SK-N-SH (cell line): ENCODE results near the gene PPP2R5E. TPM values are rescaled to one million over a fixed set of nuclear protein-coding genes. Genes with fewer than 3 reads are reported as not detected.

Experiments used
- CTCF ChIA-PET: fragments of 300-600, 350-600 bp; formaldehyde crosslinking; extraction: SDS; loops from one replicate; lab custom pipeline; 2021; lab: Yijun Ruan, JAX
- POLR2A ChIA-PET: fragments of 350-600 bp; sonication (Branson Sonifier 250); formaldehyde crosslinking; extraction: SDS; loops from one replicate; lab custom pipeline; 2020; ENCODE audit warnings: antibody characterized with exemption, inconsistent platforms; lab: Yijun Ruan, JAX
- DNase-seq: peaks from one replicate; pipeline ENCODE4 v3.0.0; 2012
- H2AFZ ChIP-seq: fragments of 200-600 bp; sonication (generic); 2 replicates; pipeline ENCODE4 v1.8.1; 2016; ENCODE audit warnings: antibody characterized with exemption, mild to moderate bottlenecking, low read depth
- H3F3A ChIP-seq: fragments of 200-600 bp; sonication (generic); replicated peaks from 2 replicates; pipeline ENCODE3; 2016; ENCODE audit warnings: antibody characterized with exemption, mild to moderate bottlenecking; ENCODE audit not compliant: insufficient read depth
- H3K27ac ChIP-seq, 2 experiments: fragments of 200-500 bp in 1 of 2; fragments of 200-600 bp in 1 of 2; sonication (Bioruptor generic) in 1 of 2; sonication (generic), shearing (Covaris generic) in 1 of 2; 2 replicates each; pipeline versions ENCODE4 v1.5.1 to v1.6.1; 2014 to 2016; ENCODE audit warnings: low read depth in 2 of 2, inconsistent platforms in 1 of 2, low read length in 1 of 2, mild to moderate bottlenecking in 1 of 2, mixed read lengths in 1 of 2
- H3K27me3 ChIP-seq: fragments of 200-600 bp; sonication (generic), shearing (Covaris generic); 2 replicates; pipeline ENCODE4 v1.6.1; 2016; ENCODE audit warnings: mixed run types; ENCODE audit not compliant: insufficient read depth
- H3K36me3 ChIP-seq, 2 experiments: fragments of 200-500 bp in 1 of 2; fragments of 200-600 bp in 1 of 2; sonication (Bioruptor generic) in 1 of 2; sonication (generic) in 1 of 2; replicated peaks in 1 of 2; 2 replicates each; pipeline versions ENCODE3 to v1.5.1; 2014 to 2016; ENCODE audit warnings: low read length in 1 of 2, mild to moderate bottlenecking in 1 of 2; ENCODE audit not compliant: insufficient read depth in 2 of 2, control insufficient read depth in 1 of 2
- H3K4me1 ChIP-seq, 2 experiments: fragments of 200-500 bp in 1 of 2; fragments of 200-600 bp in 1 of 2; sonication (Bioruptor generic) in 1 of 2; sonication (generic), shearing (Covaris generic) in 1 of 2; 2 replicates each; pipeline versions ENCODE4 v1.5.1 to v1.6.1; 2014 to 2016; ENCODE audit warnings: low read depth in 1 of 2, low read length in 1 of 2, mixed run types in 1 of 2; ENCODE audit not compliant: insufficient read depth in 2 of 2, control insufficient read depth in 1 of 2
- H3K4me2 ChIP-seq: fragments of 200-600 bp; sonication (generic), shearing (Covaris generic); 2 replicates; pipeline ENCODE4 v1.6.1; 2017; ENCODE audit warnings: mixed run types
- H3K4me3 ChIP-seq, 2 experiments: fragments of 200-500 bp in 1 of 2; fragments of 200-600 bp in 1 of 2; sonication (Bioruptor generic) in 1 of 2; sonication (generic), shearing (Covaris generic) in 1 of 2; 2 replicates each; pipeline versions ENCODE4 v1.5.1 to v1.8.1; 2014 to 2016; ENCODE audit warnings: low read depth in 2 of 2, inconsistent platforms in 1 of 2, low read length in 1 of 2, mild to moderate bottlenecking in 1 of 2, mixed read lengths in 1 of 2, moderate library complexity in 1 of 2
- H3K79me2 ChIP-seq: fragments of 200-600 bp; sonication (generic); 2 replicates; pipeline ENCODE4 v1.8.1; 2017; ENCODE audit warnings: mild to moderate bottlenecking; ENCODE audit not compliant: insufficient read depth
- H3K9ac ChIP-seq: fragments of 200-600 bp; sonication (generic); 2 replicates; pipeline ENCODE4 v1.6.1; 2017; ENCODE audit warnings: mixed run types
- H3K9me2 ChIP-seq: fragments of 200-600 bp; sonication (generic); 2 replicates; pipeline ENCODE4 v1.6.1; 2017; ENCODE audit warnings: mixed run types
- H3K9me3 ChIP-seq: fragments of 200-600 bp; sonication (generic); 2 replicates; pipeline ENCODE4 v1.6.1; 2017; ENCODE audit warnings: mixed run types, mild to moderate bottlenecking, moderate library complexity
- H4K20me1 ChIP-seq: fragments of 200-600 bp; sonication (generic); 2 replicates; pipeline ENCODE4 v1.6.1; 2017; ENCODE audit warnings: mild to moderate bottlenecking, mixed run types; ENCODE audit not compliant: insufficient read depth
- ELF1 ChIP-seq: IDR thresholded peaks from 2 replicates; pipeline ENCODE4 v1.4.0; 2012
- EP300 ChIP-seq, 2 experiments: IDR thresholded peaks; 2 replicates each; pipeline versions ENCODE4 v1.4.0 to v1.6.1; 2012; ENCODE audit warnings: borderline replicate concordance in 1 of 2, low read depth in 1 of 2, low read length in 1 of 2
- FOXM1 ChIP-seq: IDR thresholded peaks from 2 replicates; pipeline ENCODE4 v1.4.0; 2012; ENCODE audit warnings: low read depth, mild to moderate bottlenecking
- MXI1 ChIP-seq: IDR thresholded peaks from 2 replicates; pipeline ENCODE4 v1.6.1; 2012; ENCODE audit warnings: mild to moderate bottlenecking, low read depth, low read length, improper control_type of control experiment
- PBX3 ChIP-seq: IDR thresholded peaks from 2 replicates; pipeline ENCODE4; 2012
- REST ChIP-seq: IDR thresholded peaks from 2 replicates; pipeline ENCODE4 v1.6.1; 2012; ENCODE audit warnings: mild to moderate bottlenecking, low read depth, low read length, moderate library complexity
- RFX5 ChIP-seq: IDR thresholded peaks from 2 replicates; pipeline ENCODE4 v1.6.1; 2012; ENCODE audit warnings: mild to moderate bottlenecking, improper control_type of control experiment, low read length
- RXRA ChIP-seq: IDR thresholded peaks from 2 replicates; pipeline ENCODE4 v1.4.0; 2012; ENCODE audit warnings: low read depth, mild to moderate bottlenecking, borderline replicate concordance
- TAF1 ChIP-seq: IDR thresholded peaks from 2 replicates; pipeline ENCODE4 v1.6.1; 2012; ENCODE audit warnings: low read depth, mild to moderate bottlenecking, low read length, moderate library complexity, borderline replicate concordance
- USF1 ChIP-seq: IDR thresholded peaks from 2 replicates; pipeline ENCODE4 v1.4.0; 2012; ENCODE audit warnings: low read depth, borderline replicate concordance
- USF2 ChIP-seq: fragments of 150-350 bp; IDR thresholded peaks from 2 replicates; pipeline ENCODE4 v1.6.1; 2017; ENCODE audit warnings: antibody characterized with exemption, low read length, low read depth, borderline replicate concordance
- YY1 ChIP-seq: IDR thresholded peaks from 2 replicates; pipeline ENCODE4 v1.4.0; 2012; ENCODE audit warnings: low read depth, mild to moderate bottlenecking
- WGBS: methylation state at CpG from one replicate; pipeline ENCODE4 v1.1.6; 2017; ENCODE audit warnings: low lambda C conversion rate; 5-methylcytosine and 5-hydroxymethylcytosine counted together
- polyA plus RNA-seq, 3 experiments: library from polyadenylated mRNA; depleted of rRNA; stranded (reverse); fragments of >200 nt; gene quantifications; 2 replicates each; pipeline ENCODE4 v1.2.3, GENCODE V29; 2012

Gene PPP2R5E
- polyA plus RNA-seq, 1 of the 3 experiments (the other 2 are of a cell fraction) = 4.4 TPM

- Histone ChIP-seq H3K27me3 (no peaks in the 10 kb centered on the region), H3K79me2 (no peaks in the 10 kb centered on the region), H3K27ac (no peak overlapping the region), H3K36me3 (no peaks in the 10 kb centered on the region), H3F3A (no peaks in the 10 kb centered on the region), H3K4me2 (no peak overlapping the region), H3K4me3 (no peak overlapping the region), H2AFZ (no peak overlapping the region), H3K9ac (no peak overlapping the region), H3K9me2 (no peaks in the 10 kb centered on the region), H3K4me1 (no peaks in the 10 kb centered on the region), H4K20me1 (no peaks in the 10 kb centered on the region), H3K9me3 (no peaks in the 10 kb centered on the region)
- POLR2A ChIA-PET = no interaction called here
- 90% methylated on average over 2 of the region's 4 CpGs for WGBS
- CTCF ChIA-PET = no interaction called here
- DNase-seq = no peak
- TF ChIP-seq FOXM1 = no peak
- TF ChIP-seq PBX3 = no peak
- no peak for TF ChIP-seq REST
- no peak for TF ChIP-seq RFX5
- no peak for TF ChIP-seq TAF1
- TF ChIP-seq USF1 = no peak
- no peak for TF ChIP-seq ELF1
- TF ChIP-seq RXRA = no peak
- no peak for TF ChIP-seq USF2
- no peak for TF ChIP-seq MXI1
- TF ChIP-seq EP300 (IDR thresholded peaks at IDR 0.05; ENCODE audit: borderline replicate concordance in 1 of 2, low read depth in 1 of 2, low read length in 1 of 2) = no peak
- no peak for TF ChIP-seq YY1
Observed at GRCh38 chr14:63361790-63362189, 181.4 kb downstream of the PPP2R5E start.
